Body of pancreas (tissue), 4 donors: ENCODE data around the gene SLC34A3.

Experiments used
- POLR2A ChIP-seq, 3 donors: fragments of 450-650 bp; IDR thresholded peaks; one replicate each; pipeline ENCODE4 v1.6.1; 2016; ENCODE audit warnings: antibody characterized with exemption in 3 of 3, mild to moderate bottlenecking in 2 of 3
- TF ChIP-seq, protein P1 (sequence below), 7 experiments: fragments of 450-650 bp in 4 of 7; fragments of 200-600 bp in 3 of 7; sonication (generic) in 3 of 7; IDR thresholded peaks; one replicate each; pipeline ENCODE4 v1.5.1; 2016 to 2019; ENCODE audit warnings: antibody characterized with exemption in 7 of 7

DNA sequence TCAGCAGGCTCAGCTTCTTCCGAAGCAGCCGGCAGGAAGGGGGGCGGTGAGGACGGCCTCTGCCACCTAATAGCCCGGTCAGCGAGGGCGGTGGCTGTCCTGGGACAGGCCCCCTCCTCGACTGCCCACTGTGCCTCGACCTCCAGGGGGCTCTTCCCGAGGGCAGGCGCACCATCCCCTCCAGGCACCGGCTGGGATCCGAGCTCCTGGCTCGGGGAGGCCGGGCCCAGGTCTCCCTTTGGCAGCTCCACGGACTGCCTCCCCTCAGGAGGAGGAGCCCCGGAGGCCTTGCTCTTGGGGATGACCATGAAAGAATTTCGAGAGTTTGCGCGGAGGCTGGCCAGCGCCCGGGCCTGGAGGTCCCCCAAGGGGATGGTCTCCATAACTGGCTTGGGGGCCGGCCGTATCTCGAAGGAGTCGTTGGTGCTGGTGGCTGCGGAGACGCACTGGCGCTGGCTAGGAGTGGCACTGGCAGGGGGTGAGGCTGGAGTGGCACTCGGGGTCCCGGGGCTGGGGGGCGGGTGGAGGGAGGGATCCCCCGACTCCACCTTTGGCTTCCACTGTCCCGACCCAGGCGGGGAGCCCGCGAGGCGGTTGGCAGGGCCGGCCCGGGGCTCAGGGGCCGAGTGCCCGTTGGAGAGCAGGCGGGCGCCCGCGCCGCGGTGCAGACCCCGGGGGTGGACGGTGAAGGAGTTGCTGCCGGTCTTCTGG lies 31.1 kb upstream of the SLC34A3 start:
- TF ChIP-seq, protein P1, sequence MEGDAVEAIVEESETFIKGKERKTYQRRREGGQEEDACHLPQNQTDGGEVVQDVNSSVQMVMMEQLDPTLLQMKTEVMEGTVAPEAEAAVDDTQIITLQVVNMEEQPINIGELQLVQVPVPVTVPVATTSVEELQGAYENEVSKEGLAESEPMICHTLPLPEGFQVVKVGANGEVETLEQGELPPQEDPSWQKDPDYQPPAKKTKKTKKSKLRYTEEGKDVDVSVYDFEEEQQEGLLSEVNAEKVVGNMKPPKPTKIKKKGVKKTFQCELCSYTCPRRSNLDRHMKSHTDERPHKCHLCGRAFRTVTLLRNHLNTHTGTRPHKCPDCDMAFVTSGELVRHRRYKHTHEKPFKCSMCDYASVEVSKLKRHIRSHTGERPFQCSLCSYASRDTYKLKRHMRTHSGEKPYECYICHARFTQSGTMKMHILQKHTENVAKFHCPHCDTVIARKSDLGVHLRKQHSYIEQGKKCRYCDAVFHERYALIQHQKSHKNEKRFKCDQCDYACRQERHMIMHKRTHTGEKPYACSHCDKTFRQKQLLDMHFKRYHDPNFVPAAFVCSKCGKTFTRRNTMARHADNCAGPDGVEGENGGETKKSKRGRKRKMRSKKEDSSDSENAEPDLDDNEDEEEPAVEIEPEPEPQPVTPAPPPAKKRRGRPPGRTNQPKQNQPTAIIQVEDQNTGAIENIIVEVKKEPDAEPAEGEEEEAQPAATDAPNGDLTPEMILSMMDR (IDR thresholded peaks at IDR 0.05) = no peak
- TF ChIP-seq POLR2A (IDR thresholded peaks at IDR 0.05) = no peak
